HepG2 (cell line): ENCODE measurements around the gene SLC6A7. TPM values are rescaled to one million over a fixed set of nuclear protein-coding genes. Genes with fewer than 3 reads are reported as not detected.

Experiments used
- ATF7 ChIP-seq, 2 experiments: fragments of 450-650 bp in 1 of 2; sonication (generic) in 1 of 2; formaldehyde crosslinking in 1 of 2; IDR thresholded peaks; 2 replicates each; pipeline versions ENCODE4 v1.4.0 to v1.6.1; 2016 to 2020; ENCODE audit warnings: antibody characterized with exemption in 1 of 2, mild to moderate bottlenecking in 1 of 2, missing genetic modification reagents in 1 of 2
- ATRX ChIP-seq: sonication (generic); formaldehyde crosslinking; IDR thresholded peaks from 2 replicates; pipeline ENCODE4 v1.4.0; 2020; ENCODE audit warnings: missing genetic modification reagents, borderline replicate concordance
- FOXK1 ChIP-seq: sonication (generic); formaldehyde crosslinking; IDR thresholded peaks from 2 replicates; pipeline ENCODE4 v1.4.0; 2020; ENCODE audit warnings: low read depth, missing genetic modification reagents, borderline replicate concordance
- JUNB ChIP-seq: sonication (generic); formaldehyde crosslinking; IDR thresholded peaks from 2 replicates; pipeline ENCODE4 v1.8.0; 2022; ENCODE audit warnings: missing genetic modification reagents, mild to moderate bottlenecking, borderline replicate concordance
- KDM6A ChIP-seq: IDR thresholded peaks from 2 replicates; pipeline ENCODE4 v1.6.1; 2016; ENCODE audit warnings: low read depth
- MZF1 ChIP-seq: sonication (generic); formaldehyde crosslinking; IDR thresholded peaks from 2 replicates; pipeline ENCODE4 v1.8.1; 2023; ENCODE audit warnings: mild to moderate bottlenecking, missing genetic modification reagents, borderline replicate concordance
- PPARG ChIP-seq: conservative IDR thresholded peaks from 2 replicates; pipeline ENCODE4 v1.6.1; 2016; ENCODE audit warnings: missing biosample characterization, missing genetic modification reagents
- RARA ChIP-seq: IDR thresholded peaks from 2 replicates; pipeline ENCODE4 v1.6.1; 2016; ENCODE audit warnings: missing genetic modification reagents, missing compliant biosample characterization
- SP1 ChIP-seq, 2 experiments: fragments of 450-650 bp in 1 of 2; sonication (generic) in 1 of 2; formaldehyde crosslinking in 1 of 2; IDR thresholded peaks; 2 replicates each; pipeline versions ENCODE4 v1.4.0 to v1.6.1; 2016 to 2020; ENCODE audit warnings: missing genetic modification reagents in 1 of 2
- ZFP82 ChIP-seq: sonication (generic); formaldehyde crosslinking; IDR thresholded peaks from 2 replicates; pipeline ENCODE4 v1.5.1; 2020; ENCODE audit warnings: mild to moderate bottlenecking, missing genetic modification reagents, borderline replicate concordance
- ZFP90 ChIP-seq: sonication (generic); formaldehyde crosslinking; IDR thresholded peaks from 2 replicates; pipeline ENCODE4 v1.8.0; 2022; ENCODE audit warnings: missing genetic modification reagents, mild to moderate bottlenecking, inconsistent platforms, borderline replicate concordance
- ZNF121 ChIP-seq: sonication (generic); formaldehyde crosslinking; IDR thresholded peaks from 2 replicates; pipeline ENCODE4 v1.5.0; 2020; ENCODE audit warnings: mild to moderate bottlenecking, missing genetic modification reagents
- ZNF34 ChIP-seq: sonication (generic); formaldehyde crosslinking; IDR thresholded peaks from 2 replicates; pipeline ENCODE4 v1.4.0; 2020; ENCODE audit warnings: mild to moderate bottlenecking, missing genetic modification reagents, borderline replicate concordance
- ZNF432 ChIP-seq: sonication (generic); formaldehyde crosslinking; IDR thresholded peaks from 2 replicates; pipeline ENCODE4 v1.5.0; 2020; ENCODE audit warnings: missing genetic modification reagents, mild to moderate bottlenecking, borderline replicate concordance
- ZNF619 ChIP-seq: sonication (generic); formaldehyde crosslinking; IDR thresholded peaks from 2 replicates; pipeline ENCODE4 v1.4.0; 2020; ENCODE audit warnings: mild to moderate bottlenecking, missing genetic modification reagents
- ZSCAN29 ChIP-seq: sonication (generic); formaldehyde crosslinking; conservative IDR thresholded peaks from 2 replicates; pipeline ENCODE4 v1.4.0; 2020; ENCODE audit warnings: mild to moderate bottlenecking, missing genetic modification reagents
- polyA plus RNA-seq, 8 experiments: library from polyadenylated mRNA; depleted of rRNA in 3 of 8; stranded (reverse) in 7 of 8; unstranded in 1 of 8; fragments of >200 nt; fragmentation: Illumina TruSeq in 4 of 8; extraction: Trizol in 4 of 8; gene quantifications; 2 replicates each; pipeline versions ENCODE4 v1.2.1 to v1.2.3, GENCODE V29; 2011 to 2016; ENCODE audit warnings: low read depth in 4 of 8, missing spikeins in 1 of 8, mixed read lengths in 1 of 8; ENCODE audit not compliant: insufficient read depth in 1 of 8
- total RNA-seq, 5 experiments: library from RNA; depleted of rRNA; stranded (reverse); fragments of >200 nt; fragmentation: Illumina TruSeq; extraction: Trizol; gene quantifications; 2 replicates each; pipeline ENCODE4 v1.2.3, GENCODE V29; 2016; ENCODE audit warnings: low read depth in 1 of 5
- TF ChIP-seq, protein P1 (sequence below): sonication (generic); formaldehyde crosslinking; IDR thresholded peaks from 2 replicates; pipeline ENCODE4 v1.4.0; 2020; ENCODE audit warnings: missing genetic modification reagents, borderline replicate concordance
- TF ChIP-seq, protein P2 (sequence below), 2 experiments: sonication (generic) in 1 of 2; formaldehyde crosslinking in 1 of 2; IDR thresholded peaks; 2 replicates each; pipeline versions ENCODE4 v1.5.1 to v1.6.1; 2011 to 2020; ENCODE audit warnings: borderline replicate concordance in 1 of 2, low read depth in 1 of 2, low read length in 1 of 2, mild to moderate bottlenecking in 1 of 2, missing genetic modification reagents in 1 of 2, moderate library complexity in 1 of 2

The SLC6A7 gene
- total and polyA plus RNA-seq, 2 of the 13 experiments (the other 11 are each of a cell fraction or from before 2014, with no cell fraction given) = not detected

DNA sequence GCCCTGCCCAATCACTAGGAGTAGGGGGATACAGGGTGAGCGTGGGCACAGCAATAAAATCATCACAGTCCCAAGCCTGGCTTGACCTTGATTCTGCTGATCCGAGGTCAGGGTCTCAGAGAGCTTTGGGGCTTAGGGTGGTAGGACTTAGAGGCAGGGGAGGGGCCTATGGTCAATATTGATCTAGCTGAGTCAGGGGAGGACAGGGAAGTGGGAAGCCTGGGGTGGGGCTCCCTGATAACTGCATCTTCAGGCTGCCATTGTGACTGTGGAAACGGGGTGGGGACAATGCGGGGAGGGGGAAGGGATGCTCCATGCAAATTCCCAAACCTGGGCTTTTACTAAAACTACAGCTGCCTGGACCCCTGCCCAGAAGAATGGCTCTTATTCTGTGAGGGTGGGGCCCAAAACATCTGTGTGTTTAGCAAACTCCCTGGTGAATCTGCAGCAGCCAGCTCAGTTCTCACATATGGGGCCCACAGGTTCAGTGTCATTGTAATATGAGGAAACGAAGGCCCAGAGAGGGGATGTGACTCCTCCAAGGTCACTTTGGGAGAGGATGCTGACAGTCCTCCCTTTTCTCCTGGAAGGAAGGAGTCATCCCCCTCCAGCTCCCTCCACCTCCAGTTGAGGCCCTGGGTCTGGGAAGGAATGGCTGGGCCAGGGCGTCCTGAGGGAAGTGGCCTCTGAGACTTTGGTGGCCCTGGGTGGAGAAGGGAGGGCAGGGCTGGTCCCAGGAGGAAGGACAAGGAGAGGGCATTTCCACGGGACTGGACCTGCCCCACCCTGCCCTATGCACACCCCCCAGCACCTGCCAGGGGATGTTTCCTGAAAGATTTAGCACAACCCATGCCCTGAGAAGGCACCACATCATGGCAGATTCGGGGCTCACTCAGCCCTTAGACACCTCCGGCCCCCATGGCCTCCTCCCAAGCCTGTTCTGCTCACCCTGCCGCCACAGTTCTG, 26.4 kb downstream of the SLC6A7 start (continued):
- TF ChIP-seq, protein P1, sequence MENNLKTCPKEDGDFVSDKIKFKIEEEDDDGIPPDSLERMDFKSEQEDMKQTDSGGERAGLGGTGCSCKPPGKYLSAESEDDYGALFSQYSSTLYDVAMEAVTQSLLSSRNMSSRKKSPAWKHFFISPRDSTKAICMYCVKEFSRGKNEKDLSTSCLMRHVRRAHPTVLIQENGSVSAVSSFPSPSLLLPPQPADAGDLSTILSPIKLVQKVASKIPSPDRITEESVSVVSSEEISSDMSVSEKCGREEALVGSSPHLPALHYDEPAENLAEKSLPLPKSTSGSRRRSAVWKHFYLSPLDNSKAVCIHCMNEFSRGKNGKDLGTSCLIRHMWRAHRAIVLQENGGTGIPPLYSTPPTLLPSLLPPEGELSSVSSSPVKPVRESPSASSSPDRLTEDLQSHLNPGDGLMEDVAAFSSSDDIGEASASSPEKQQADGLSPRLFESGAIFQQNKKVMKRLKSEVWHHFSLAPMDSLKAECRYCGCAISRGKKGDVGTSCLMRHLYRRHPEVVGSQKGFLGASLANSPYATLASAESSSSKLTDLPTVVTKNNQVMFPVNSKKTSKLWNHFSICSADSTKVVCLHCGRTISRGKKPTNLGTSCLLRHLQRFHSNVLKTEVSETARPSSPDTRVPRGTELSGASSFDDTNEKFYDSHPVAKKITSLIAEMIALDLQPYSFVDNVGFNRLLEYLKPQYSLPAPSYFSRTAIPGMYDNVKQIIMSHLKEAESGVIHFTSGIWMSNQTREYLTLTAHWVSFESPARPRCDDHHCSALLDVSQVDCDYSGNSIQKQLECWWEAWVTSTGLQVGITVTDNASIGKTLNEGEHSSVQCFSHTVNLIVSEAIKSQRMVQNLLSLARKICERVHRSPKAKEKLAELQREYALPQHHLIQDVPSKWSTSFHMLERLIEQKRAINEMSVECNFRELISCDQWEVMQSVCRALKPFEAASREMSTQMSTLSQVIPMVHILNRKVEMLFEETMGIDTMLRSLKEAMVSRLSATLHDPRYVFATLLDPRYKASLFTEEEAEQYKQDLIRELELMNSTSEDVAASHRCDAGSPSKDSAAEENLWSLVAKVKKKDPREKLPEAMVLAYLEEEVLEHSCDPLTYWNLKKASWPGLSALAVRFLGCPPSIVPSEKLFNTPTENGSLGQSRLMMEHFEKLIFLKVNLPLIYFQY (CRISPR knock-in tag) = no peak
- TF ChIP-seq FOXK1 = no peak
- TF ChIP-seq ZNF619 (CRISPR knock-in tag) = no peak
- TF ChIP-seq ZFP82 (CRISPR knock-in tag) = no peak
- TF ChIP-seq PPARG = no peak
- TF ChIP-seq RARA (CRISPR knock-in tag) = peak; percentile 49; the same call in 1 of the 2 replicates
- TF ChIP-seq JUNB (CRISPR knock-in tag) = 0 out of 2 replicates have a peak, but pooled peaks have one; percentile 17
- no peak for TF ChIP-seq MZF1 (CRISPR knock-in tag)
- TF ChIP-seq SP1 (IDR thresholded peaks at IDR 0.05) = no peak
- TF ChIP-seq SP1 (CRISPR knock-in tag; IDR thresholded peaks at IDR 0.05) = no peak
- no peak for TF ChIP-seq KDM6A (CRISPR knock-in tag)
- TF ChIP-seq, protein P2, sequence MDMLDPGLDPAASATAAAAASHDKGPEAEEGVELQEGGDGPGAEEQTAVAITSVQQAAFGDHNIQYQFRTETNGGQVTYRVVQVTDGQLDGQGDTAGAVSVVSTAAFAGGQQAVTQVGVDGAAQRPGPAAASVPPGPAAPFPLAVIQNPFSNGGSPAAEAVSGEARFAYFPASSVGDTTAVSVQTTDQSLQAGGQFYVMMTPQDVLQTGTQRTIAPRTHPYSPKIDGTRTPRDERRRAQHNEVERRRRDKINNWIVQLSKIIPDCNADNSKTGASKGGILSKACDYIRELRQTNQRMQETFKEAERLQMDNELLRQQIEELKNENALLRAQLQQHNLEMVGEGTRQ (IDR thresholded peaks at IDR 0.05; ENCODE audit: low read depth, low read length) = no peak
- TF ChIP-seq, protein P2 (CRISPR knock-in tag; IDR thresholded peaks at IDR 0.05; ENCODE audit: borderline replicate concordance) = no peak
- TF ChIP-seq ZSCAN29 = no peak
- no peak for TF ChIP-seq ATF7 (IDR thresholded peaks at IDR 0.05)
- TF ChIP-seq ATF7 (CRISPR knock-in tag; IDR thresholded peaks at IDR 0.05) = no peak
- TF ChIP-seq ZFP90 (CRISPR knock-in tag) = no peak
- no peak for TF ChIP-seq ZNF121 (CRISPR knock-in tag)
- no peak for TF ChIP-seq ATRX (CRISPR knock-in tag)
- no peak for TF ChIP-seq ZNF432 (CRISPR knock-in tag)
- no peak for TF ChIP-seq ZNF34 (CRISPR knock-in tag)
